Breast epithelium (tissue), 4 donors: ENCODE data around the gene MAN1B1. TPM values are rescaled to one million over a fixed set of nuclear protein-coding genes. Genes with fewer than 3 reads are reported as not detected.

Experiments
- DNase-seq, 2 donors: peaks; one replicate each; pipeline ENCODE4 v3.0.0-alpha.2; 2019; ENCODE audit warnings: low spot score in 2 of 2
- H3K27ac ChIP-seq, 2 donors: fragments of 200-600 bp; sonication (generic) in 1 of 2; one replicate each; pipeline ENCODE4 v1.5.1; 2016 to 2019; ENCODE audit warnings: mild to moderate bottlenecking in 1 of 2
- H3K27me3 ChIP-seq, 2 donors: fragments of 200-600 bp; sonication (generic) in 1 of 2; one replicate each; pipeline versions ENCODE4 v1.5.1 to v1.6.0; 2017 to 2019; ENCODE audit warnings: control low read depth in 1 of 2, mild to moderate bottlenecking in 1 of 2
- H3K36me3 ChIP-seq: fragments of 200-600 bp; one replicate; pipeline ENCODE4 v1.5.1; 2019
- H3K4me1 ChIP-seq, 2 donors: fragments of 200-600 bp; sonication (generic); one replicate each; pipeline ENCODE4 v1.5.1; 2016 to 2019; ENCODE audit warnings: control low read depth in 1 of 2
- H3K4me3 ChIP-seq, 3 donors: fragments of 200-600 bp; sonication (generic); 1 replicate in 2 of 3; 2 replicates in 1 of 3; pipeline ENCODE4 v1.5.1; 2016 to 2019; ENCODE audit warnings: mild to moderate bottlenecking in 3 of 3, moderate library complexity in 2 of 3
- H3K9me3 ChIP-seq, 2 donors: fragments of 200-600 bp; sonication (generic) in 1 of 2; one replicate each; pipeline ENCODE4 v1.5.1; 2016 to 2019; ENCODE audit warnings: control low read depth in 1 of 2
- POLR2A ChIP-seq: fragments of 450-650 bp; IDR thresholded peaks from one replicate; pipeline ENCODE4 v1.6.1; 2016; ENCODE audit warnings: antibody characterized with exemption, mild to moderate bottlenecking, moderate library complexity
- POLR2AphosphoS5 ChIP-seq, 3 donors: sonication (generic); formaldehyde crosslinking; IDR thresholded peaks; one replicate each; pipeline ENCODE4 v1.6.1; 2017; ENCODE audit warnings: antibody characterized with exemption in 3 of 3
- intact Hi-C: fragments of 100-400 bp; cut with DNase I; formaldehyde crosslinking; loops from one replicate; pipeline ENCODE4 v1.15.1; 2023; ENCODE audit warnings: low total_unique reads
- total RNA-seq, 3 donors: library from RNA; depleted of rRNA; stranded (reverse); fragments of >200 nt; gene quantifications; one replicate each; pipeline ENCODE4 v1.1.0, GENCODE V29; 2016
- TF ChIP-seq, protein P1 (sequence below), 3 donors: fragments of 450-650 bp; IDR thresholded peaks; one replicate each; pipeline ENCODE4 v1.5.1; 2016 to 2017; ENCODE audit warnings: antibody characterized with exemption in 3 of 3, mild to moderate bottlenecking in 3 of 3, moderate library complexity in 3 of 3

The MAN1B1 gene
- total RNA-seq, 3 donors from 2014 or later: 50.1 to 62.8 (median 50.8) TPM

DNA sequence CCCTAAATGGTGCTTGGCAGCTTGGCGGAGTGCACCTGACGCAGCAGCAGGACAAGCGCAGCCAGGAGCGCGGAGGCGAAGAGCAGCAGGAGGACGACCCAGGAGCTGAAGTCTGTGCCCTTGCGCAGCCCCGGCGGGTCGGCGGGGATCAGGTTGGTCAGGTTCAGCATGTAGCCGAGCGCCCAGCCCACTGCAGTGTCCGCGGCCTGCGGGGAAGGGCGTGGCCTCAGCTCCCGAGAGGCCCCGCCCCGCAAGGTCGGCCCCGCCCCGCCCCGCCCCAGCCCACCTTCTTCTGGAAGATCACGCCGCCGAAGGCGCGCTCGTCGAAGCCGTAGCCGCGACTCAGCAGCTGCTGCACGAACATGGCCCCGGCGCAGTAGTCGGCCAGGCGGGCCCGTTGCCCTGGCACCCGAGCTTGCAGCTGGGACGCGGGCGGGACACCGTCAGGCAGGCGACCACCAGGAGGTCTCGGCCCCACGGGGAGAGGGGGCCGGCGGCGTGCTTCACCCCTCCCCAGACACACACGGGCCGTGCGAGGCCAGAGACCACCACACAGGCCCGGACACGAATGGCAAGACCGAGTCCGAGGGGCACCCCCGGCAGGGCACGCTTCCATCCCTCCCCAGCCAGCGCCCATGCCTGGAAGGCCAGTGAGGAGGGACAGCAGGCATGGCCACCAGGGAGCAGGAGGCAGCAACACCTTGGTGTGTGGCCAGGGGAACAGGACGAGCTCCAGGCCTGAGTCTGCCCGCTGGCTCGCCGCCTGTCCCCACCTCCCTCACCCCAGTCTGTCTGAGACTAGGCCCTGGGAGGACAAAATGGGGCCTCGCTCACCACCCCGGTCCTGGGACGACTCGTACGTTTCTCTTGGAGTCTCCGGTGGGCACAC lies 37.9 kb upstream of the MAN1B1 start:
- peaks cover 12 to 14% of the 10 kb centered on the region in 2 donors for H3K4me1 ChIP-seq
- intact Hi-C loops: no loop called here

DNA sequence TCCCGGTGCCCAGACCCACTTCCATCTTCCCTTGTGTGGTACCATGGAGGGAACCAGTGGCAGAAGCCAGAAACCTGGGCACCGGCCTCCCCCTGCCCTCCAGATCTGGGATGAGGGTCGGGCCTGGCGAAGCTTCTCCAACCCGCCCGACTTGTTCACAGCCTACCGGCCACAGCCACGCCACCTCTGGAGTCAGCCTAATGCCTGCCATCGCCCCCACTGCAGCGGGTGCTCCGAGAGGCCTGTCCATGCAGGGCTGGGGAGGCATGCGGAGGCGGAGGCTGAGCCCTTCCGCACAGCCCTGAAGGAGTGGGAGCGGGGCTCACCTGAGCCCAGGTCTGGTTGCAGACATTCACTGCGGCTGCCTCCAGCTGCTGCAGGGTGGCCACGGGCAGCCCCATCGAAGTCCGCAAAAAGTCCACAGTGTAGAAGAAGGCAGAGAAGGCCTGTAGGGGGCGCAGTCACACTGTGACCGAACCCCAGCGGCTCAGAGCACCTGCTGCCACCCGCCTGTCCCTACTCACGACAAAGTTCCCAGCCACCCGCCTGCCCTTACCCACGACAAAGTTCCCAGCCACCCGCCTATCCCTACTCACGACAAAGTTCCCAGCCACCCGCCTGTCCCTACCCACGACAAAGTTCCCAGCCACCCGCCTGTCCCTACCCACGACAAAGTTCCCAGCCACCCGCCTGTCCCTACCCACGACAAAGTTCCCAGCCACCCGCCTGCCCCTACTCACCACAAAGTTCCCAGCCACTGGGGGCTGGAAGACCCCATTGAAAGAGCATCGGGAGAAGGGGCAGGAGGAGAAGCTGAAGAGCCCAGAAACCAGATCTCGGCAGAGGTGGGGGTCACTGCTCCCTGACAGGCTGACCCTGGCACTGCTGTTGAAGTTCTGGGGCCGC lies 37.0 kb upstream of the MAN1B1 start:
- intact Hi-C loops: no loop called here
- Histone ChIP-seq H3K4me3 (peak overlapping the region in 1 of 3 donors; percentile 31), H3K36me3 (no peaks in the 10 kb centered on the region), H3K9me3 (no peaks in the 10 kb centered on the region), H3K27me3 (peaks cover 5 to 24% of the 10 kb centered on the region in 2 donors), H3K4me1 (peaks cover 11 to 22% of the 10 kb centered on the region in 2 donors), H3K27ac (no peak overlapping the region)
- TF ChIP-seq, protein P1, sequence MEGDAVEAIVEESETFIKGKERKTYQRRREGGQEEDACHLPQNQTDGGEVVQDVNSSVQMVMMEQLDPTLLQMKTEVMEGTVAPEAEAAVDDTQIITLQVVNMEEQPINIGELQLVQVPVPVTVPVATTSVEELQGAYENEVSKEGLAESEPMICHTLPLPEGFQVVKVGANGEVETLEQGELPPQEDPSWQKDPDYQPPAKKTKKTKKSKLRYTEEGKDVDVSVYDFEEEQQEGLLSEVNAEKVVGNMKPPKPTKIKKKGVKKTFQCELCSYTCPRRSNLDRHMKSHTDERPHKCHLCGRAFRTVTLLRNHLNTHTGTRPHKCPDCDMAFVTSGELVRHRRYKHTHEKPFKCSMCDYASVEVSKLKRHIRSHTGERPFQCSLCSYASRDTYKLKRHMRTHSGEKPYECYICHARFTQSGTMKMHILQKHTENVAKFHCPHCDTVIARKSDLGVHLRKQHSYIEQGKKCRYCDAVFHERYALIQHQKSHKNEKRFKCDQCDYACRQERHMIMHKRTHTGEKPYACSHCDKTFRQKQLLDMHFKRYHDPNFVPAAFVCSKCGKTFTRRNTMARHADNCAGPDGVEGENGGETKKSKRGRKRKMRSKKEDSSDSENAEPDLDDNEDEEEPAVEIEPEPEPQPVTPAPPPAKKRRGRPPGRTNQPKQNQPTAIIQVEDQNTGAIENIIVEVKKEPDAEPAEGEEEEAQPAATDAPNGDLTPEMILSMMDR (IDR thresholded peaks at IDR 0.05): peak; percentile 32 to 49 (median 48)
- TF ChIP-seq POLR2A (no peak), POLR2AphosphoS5 (IDR thresholded peaks at IDR 0.05) (no peak)
- no peak for DNase-seq

More for the DNA sequence above, 37.9 kb upstream of the MAN1B1 start:
- peaks cover 5 to 24% of the 10 kb centered on the region in 2 donors for H3K27me3 ChIP-seq
- no peaks in the 10 kb centered on the region for H3K9me3 ChIP-seq
- H3K27ac ChIP-seq: no peak overlapping the region
- TF ChIP-seq POLR2A: no peak
- TF ChIP-seq, protein P1 (IDR thresholded peaks at IDR 0.05): no peak
- no peak for TF ChIP-seq POLR2AphosphoS5 (IDR thresholded peaks at IDR 0.05)
- peak overlapping the region in 2 of 3 donors; percentile 9 to 31 for H3K4me3 ChIP-seq
- no peaks in the 10 kb centered on the region for H3K36me3 ChIP-seq
- no peak for DNase-seq

DNA sequence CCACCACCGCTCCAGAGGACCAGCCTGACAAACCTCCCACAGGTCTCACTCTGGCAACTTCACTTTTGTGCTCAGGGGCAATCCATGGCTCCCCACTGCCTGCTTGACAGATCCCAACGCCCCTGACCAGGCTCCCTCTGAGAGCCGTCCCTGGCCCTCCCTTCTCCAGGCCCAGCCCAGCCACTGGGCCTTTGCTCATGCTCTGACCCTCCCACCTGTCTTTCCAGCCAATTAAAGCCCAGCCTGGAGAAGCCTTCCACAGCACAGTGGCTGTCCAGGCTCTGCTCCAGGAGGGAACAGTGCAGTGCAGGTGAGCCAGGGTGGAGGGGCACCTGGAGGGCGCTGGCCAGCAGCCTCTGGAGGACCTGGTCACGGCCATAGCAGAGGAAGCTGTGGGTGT lies 36.2 kb upstream of the MAN1B1 start:
- H3K9me3 ChIP-seq: no peaks in the 10 kb centered on the region
- peaks cover 5 to 24% of the 10 kb centered on the region in 2 donors for H3K27me3 ChIP-seq
- H3K4me1 ChIP-seq: peaks cover 13 to 19% of the 10 kb centered on the region in 2 donors
- no peaks in the 10 kb centered on the region for H3K36me3 ChIP-seq
- TF ChIP-seq, protein P1 (IDR thresholded peaks at IDR 0.05): no peak
- TF ChIP-seq POLR2AphosphoS5 (IDR thresholded peaks at IDR 0.05) (no peak), POLR2A (no peak)
- intact Hi-C loops: no loop called here
- no peak for DNase-seq
- no peak overlapping the region for H3K4me3 ChIP-seq
- no peak overlapping the region for H3K27ac ChIP-seq

DNA sequence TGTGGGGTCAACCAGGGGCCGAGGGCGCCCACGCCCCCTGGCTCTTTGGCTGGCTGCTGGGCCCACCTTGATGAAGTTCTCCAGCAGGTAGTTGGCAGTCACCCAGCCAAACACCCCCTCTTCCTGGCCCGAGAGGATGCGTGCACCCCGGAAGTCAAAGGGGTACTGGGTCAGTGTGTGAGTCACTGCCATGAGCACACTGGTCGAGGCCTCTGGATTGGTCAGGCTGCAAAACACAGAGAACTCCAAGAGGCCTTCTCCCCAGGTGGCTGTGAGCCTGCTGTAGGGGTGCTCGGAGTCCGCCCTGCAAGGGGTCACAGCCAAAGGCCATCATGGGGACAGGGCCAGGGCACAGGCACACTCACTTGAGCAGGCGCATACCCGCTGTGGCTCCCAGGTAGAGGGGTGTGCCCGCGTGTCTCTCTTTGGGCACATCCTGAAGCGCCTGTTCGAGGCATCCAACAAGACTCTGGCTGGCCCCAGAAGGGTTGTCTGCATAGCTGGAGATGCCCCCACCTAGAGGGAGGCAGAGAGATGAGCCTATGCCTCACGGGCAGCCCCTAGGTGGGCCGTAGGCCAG lies 35.5 kb upstream of the MAN1B1 start:
- no peaks in the 10 kb centered on the region for H3K9me3 ChIP-seq
- DNase-seq: no peak
- no peak overlapping the region for H3K4me3 ChIP-seq
- H3K27me3 ChIP-seq: peaks cover 5 to 24% of the 10 kb centered on the region in 2 donors
- H3K36me3 ChIP-seq: no peaks in the 10 kb centered on the region
- H3K27ac ChIP-seq: no peak overlapping the region
- peaks cover 14 to 18% of the 10 kb centered on the region in 2 donors for H3K4me1 ChIP-seq
- no peak for TF ChIP-seq POLR2A
- no peak for TF ChIP-seq POLR2AphosphoS5 (IDR thresholded peaks at IDR 0.05)
- TF ChIP-seq, protein P1 (IDR thresholded peaks at IDR 0.05): no peak
- intact Hi-C loops: no loop called here
